Mucosa of stomach (tissue), 1 donor: ENCODE measurements around the gene TM9SF1.
A peak's percentile ranks its signal among the peaks of the same experiment; 100 is the strongest.
"Not testable (repeated sequence)": the region's sequence is repeated elsewhere in the genome, so short reads cannot be mapped to it uniquely, and the experiment has no call there.

ENCODE experiments used
- H3K27me3 ChIP-seq: one replicate; pipeline ENCODE4 v1.7.0; 2013; ENCODE audit warnings: mild to moderate bottlenecking, low read length; ENCODE audit not compliant: control insufficient read depth, insufficient read depth
- H3K36me3 ChIP-seq: one replicate; pipeline ENCODE4 v1.7.0; 2013; ENCODE audit warnings: low read length; ENCODE audit not compliant: control insufficient read depth, insufficient read depth
- H3K4me1 ChIP-seq: one replicate; pipeline ENCODE4 v1.7.0; 2013; ENCODE audit warnings: mild to moderate bottlenecking, low read length; ENCODE audit not compliant: control insufficient read depth, insufficient read depth
- H3K4me3 ChIP-seq: one replicate; pipeline ENCODE4 v1.7.0; 2013; ENCODE audit warnings: low read length
- H3K9ac ChIP-seq: one replicate; pipeline ENCODE4 v1.7.0; 2013; ENCODE audit warnings: mild to moderate bottlenecking, low read length, moderate library complexity
- H3K9me3 ChIP-seq: one replicate; pipeline ENCODE4 v1.7.0; 2013; ENCODE audit warnings: mild to moderate bottlenecking, low read length, moderate library complexity; ENCODE audit not compliant: control insufficient read depth
- donor health status: Pancreatic carcinoma.

Gene TM9SF1

GRCh38 chr14:24216876-24217275 is 21.6 kb upstream of the TM9SF1 start:
- H3K27me3 ChIP-seq, H3K4me3 ChIP-seq, H3K9ac ChIP-seq: not testable (repeated sequence)

GRCh38 chr14:24216345-24216699 is 21.1 kb upstream of the TM9SF1 start:
- H3K4me3 ChIP-seq: no peak overlapping the region
- H3K36me3 ChIP-seq: peaks cover 6% of the 10 kb centered on the region
- H3K4me1 ChIP-seq: peaks cover 10% of the 10 kb centered on the region
- H3K27me3 ChIP-seq: no peaks in the 10 kb centered on the region
- H3K9me3 ChIP-seq: no peaks in the 10 kb centered on the region
- H3K9ac ChIP-seq: no peak overlapping the region

More at GRCh38 chr14:24216876-24217275, 21.6 kb upstream of the TM9SF1 start:
- H3K9me3 ChIP-seq, H3K36me3 ChIP-seq, H3K4me1 ChIP-seq: not testable (repeated sequence)

DNA sequence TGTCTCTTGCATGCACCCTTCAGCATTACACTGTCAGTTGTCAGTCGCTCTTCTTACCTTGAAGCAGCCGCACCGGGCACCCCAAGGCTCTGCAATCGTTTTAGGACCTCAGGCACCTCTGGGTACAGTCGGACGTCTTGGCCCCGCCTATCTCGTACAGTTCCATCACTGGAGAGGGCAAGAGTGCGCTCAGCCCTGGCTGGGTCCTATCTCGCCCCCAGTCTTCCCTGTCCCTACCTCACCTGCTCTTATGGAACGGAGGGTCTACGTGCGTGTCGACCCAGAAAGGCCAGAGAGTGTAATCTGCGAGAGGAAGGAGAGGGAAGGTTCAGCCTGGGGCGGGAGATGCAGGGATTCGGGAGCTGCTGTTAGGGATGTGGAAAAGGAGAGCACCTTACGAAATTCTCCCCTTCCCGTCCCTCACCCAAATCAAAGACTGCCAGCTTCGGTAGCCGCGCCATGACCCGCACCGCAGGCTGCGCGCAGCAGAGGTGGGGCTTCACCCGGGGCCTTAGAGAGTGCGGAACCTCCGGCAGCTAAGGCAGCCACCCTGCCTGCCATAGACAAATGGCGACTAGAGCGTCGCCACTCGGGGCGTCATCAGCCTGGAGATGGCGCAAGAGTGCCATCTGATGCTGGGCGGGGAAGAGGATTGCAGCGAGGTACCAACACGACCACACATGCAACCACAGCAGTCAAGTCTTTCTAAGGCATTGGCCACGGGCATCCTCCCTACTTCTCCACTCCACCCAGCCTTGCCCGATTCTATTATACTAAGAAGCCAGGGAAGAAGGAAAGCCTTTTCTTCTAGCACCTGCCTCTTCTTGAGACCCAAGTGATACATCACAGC is 20.5 kb upstream of the TM9SF1 start, which contains the start of gene MDP1:
TSS of gene MDP1 (minus strand) at position 572 of the 850 bp plus-strand sequence. CDS start at position 461, 111 bp downstream.
- Histone ChIP-seq H3K27me3 (no peaks in the 10 kb centered on the region), H3K9ac (peak within 1 kb of the TSS; percentile 81), H3K4me1 (peaks cover 10% of the 10 kb centered on the region), H3K4me3 (peak within 1 kb of the TSS; percentile 81), H3K36me3 (peaks cover 6% of the 10 kb centered on the region), H3K9me3 (no peaks in the 10 kb centered on the region)

DNA sequence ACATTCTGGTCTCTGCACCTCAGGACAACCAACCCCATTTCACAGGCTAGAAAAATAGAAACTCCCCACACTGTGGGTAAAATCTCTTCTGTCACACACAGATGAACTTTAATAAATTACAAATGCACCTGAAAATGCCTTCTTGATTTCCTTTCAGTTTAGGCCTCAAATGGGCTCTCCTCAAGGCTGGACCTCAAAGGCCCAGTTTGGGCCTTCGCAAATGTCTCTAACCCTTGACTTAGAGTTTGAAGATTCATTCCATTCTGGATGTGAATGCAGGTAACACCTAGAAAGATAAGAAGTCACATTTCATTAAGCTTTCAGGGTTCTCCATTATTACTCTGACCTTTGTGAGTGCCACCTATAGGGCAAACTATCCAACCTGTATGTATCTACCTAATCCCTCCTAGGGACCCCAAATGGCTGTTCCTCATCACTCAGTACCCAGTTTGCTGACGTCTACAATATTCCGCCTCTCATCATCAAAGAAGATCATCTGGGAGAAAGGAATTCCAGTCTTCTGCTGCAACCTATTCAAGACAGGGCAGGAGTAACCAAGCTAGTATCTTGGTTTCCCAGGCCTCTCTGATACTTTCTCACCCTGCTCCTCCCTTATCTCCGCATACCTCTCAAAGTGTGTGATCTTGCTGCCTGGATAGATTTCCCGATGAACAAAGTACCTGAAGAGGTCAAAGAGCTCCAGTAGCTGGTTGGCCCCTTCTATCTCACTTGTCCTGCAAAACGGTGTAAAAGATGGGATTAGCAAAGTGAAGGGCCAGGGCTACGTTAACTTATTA is 18.8 kb upstream of the TM9SF1 start:
- Histone ChIP-seq H3K9ac (peak overlapping the region; percentile 87), H3K9me3 (no peaks in the 10 kb centered on the region), H3K4me1 (peaks cover 10% of the 10 kb centered on the region), H3K36me3 (peaks cover 9% of the 10 kb centered on the region), H3K4me3 (no peak overlapping the region), H3K27me3 (no peaks in the 10 kb centered on the region)

DNA sequence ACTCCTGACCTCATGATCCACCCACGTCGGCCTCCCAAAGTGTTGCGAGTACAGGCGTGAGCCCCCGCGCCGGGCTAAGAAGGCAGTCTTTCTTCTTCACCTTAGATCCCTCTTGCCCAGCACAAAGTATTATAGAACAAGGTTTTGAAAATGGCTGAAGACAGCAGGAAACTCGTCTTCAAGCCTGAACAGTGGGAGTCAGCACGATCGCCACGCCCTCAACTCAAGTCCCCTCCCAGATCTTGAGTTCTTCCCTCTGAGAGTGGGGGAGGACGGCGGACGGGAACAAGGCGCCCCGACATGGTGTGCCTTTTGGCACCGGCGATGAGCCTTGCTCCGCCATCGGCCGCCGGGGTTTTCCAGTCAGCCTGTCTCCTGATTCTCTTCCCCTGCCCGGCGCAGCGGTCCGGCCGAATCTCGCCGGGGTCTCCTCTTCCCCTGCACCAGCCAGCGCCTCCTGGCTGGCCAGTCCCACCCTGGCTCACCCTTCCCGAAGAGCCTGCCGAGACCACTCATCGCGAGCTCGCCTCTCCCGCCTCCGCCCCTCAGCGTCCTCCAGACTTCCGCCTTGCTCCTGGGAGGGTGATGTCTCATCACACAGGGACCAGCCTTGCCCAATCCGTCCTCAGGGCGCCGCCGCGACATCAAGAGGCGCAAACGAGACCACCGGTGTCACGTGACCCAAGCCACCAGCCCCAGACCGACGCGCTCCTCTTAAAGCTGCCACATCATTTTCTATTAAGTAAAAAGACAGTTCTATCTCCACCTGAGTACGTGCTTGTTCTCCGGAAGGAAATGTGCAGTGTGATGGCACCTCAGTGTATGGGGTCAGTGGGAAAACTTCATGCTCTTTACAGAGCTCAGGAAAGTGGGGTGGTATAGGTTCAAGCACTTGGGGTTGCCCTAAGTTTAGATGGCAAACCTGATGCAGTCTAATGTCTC is 18.0 kb upstream of the TM9SF1 start, which contains the start of gene CHMP4A:
TSS of gene CHMP4A (minus strand) at position 565 of the 942 bp plus-strand sequence. CDS start at position 516, 49 bp downstream.
- Histone ChIP-seq H3K4me3 (peak within 1 kb of the TSS; percentile 67), H3K9ac (peak within 1 kb of the TSS; percentile 87), H3K36me3 (peaks cover 9% of the 10 kb centered on the region), H3K27me3 (no peaks in the 10 kb centered on the region), H3K4me1 (peaks cover 10% of the 10 kb centered on the region), H3K9me3 (no peaks in the 10 kb centered on the region)

DNA sequence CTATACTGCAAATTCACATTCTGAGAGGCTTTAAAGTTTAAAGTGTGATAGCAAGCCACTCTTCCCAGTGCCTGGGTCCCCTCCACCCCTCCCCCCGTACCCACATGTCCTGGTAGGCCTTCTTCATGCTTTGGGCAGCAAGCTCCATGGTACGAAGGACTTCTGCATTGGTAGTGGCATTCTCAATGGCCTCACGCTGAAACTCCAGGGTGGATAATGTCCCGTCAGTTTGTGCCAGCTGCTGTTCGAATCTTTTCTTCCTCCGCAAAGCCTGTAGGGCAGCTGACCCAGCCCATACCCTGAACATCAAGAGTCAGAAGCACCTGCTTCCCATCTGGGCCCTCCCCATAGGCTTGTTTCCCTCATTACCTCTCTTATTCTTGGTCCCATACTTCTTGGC is 16.1 kb upstream of the TM9SF1 start:
- Histone ChIP-seq H3K9me3 (no peaks in the 10 kb centered on the region), H3K4me1 (peaks cover 10% of the 10 kb centered on the region), H3K4me3 (no peak overlapping the region), H3K36me3 (peaks cover 4% of the 10 kb centered on the region), H3K27me3 (no peaks in the 10 kb centered on the region), H3K9ac (no peak overlapping the region)

DNA sequence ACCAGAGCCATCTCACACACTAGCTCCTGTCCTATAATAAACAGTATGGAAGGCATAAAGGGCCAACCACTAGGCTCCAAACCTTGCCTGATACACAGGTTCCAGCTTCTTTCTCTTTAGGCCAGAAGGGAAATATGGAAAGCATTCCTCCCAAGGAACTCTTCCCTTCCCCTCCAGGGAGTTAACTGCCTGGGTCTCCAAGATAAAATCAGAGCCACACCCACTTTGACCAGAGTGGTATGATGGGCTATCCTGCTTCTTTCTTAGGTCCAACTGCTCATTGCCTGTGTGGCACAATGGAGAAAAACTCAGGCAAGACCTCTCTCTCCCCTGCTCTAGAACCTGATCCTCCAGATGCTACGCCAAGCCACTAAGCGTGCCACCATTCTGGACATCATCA is 12.4 kb upstream of the TM9SF1 start:
- Histone ChIP-seq H3K4me3 (no peak overlapping the region), H3K4me1 (no peaks in the 10 kb centered on the region), H3K9ac (no peak overlapping the region), H3K36me3 (peaks cover 6% of the 10 kb centered on the region), H3K27me3 (no peaks in the 10 kb centered on the region), H3K9me3 (no peaks in the 10 kb centered on the region)

GRCh38 chr14:24207104-24207551 is 11.9 kb upstream of the TM9SF1 start:
- H3K4me1 ChIP-seq: no peaks in the 10 kb centered on the region
- H3K27me3 ChIP-seq: no peaks in the 10 kb centered on the region
- H3K36me3 ChIP-seq: peaks cover 6% of the 10 kb centered on the region
- no peak overlapping the region for H3K4me3 ChIP-seq
- no peak overlapping the region for H3K9ac ChIP-seq
- H3K9me3 ChIP-seq: no peaks in the 10 kb centered on the region

GRCh38 chr14:24206260-24207103 is 11.2 kb upstream of the TM9SF1 start:
- Histone ChIP-seq H3K4me3 (no peak overlapping the region), H3K9me3 (no peaks in the 10 kb centered on the region), H3K27me3 (no peaks in the 10 kb centered on the region), H3K4me1 (no peaks in the 10 kb centered on the region), H3K9ac (no peak overlapping the region), H3K36me3 (peaks cover 6% of the 10 kb centered on the region)

GRCh38 chr14:24204163-24205146 is 9.2 kb upstream of the TM9SF1 start:
- no peaks in the 10 kb centered on the region for H3K9me3 ChIP-seq
- no peak overlapping the region for H3K4me3 ChIP-seq
- H3K27me3 ChIP-seq: no peaks in the 10 kb centered on the region
- no peaks in the 10 kb centered on the region for H3K4me1 ChIP-seq
- no peak overlapping the region for H3K9ac ChIP-seq
- H3K36me3 ChIP-seq: peaks cover 6% of the 10 kb centered on the region
